Measurements from ENCODE around the gene CORIN. TPM values are rescaled to one million over a fixed set of nuclear protein-coding genes. Genes with fewer than 3 reads are reported as not detected.

CORIN gene
- total and polyA plus RNA-seq, 2 donors (not counting 3 experiments of a cell fraction or from before 2014, with no cell fraction given) = 0.07 to 0.40 TPM

DNA sequence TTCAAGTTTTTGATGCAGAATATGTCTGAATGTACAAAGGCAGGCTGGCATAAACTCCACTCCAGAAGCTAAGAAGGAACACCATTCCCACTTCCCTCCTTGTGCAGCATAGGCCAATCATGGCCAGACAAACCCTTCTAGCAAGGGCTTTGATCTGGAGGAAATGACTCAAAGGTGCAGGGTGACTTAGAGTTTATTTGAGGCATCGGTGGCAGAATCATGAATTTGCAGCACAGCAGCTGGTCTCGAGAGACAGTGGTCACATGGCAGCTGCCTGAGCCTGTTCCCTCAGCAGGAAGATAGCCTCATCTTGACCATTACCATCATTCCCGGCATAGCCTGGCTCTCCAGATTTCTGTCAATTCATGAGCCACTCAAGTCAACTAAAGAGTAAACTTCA lies 198.3 kb downstream of the CORIN start:
- no TSS peak for BruUV-seq (replicated peaks)
- peak; percentile 48 for FAIRE-seq
- no peaks in the 10 kb centered on the region for H3K36me3 ChIP-seq (ENCODE audit: control insufficient read depth in 2 of 2, extremely low read depth in 1 of 2, insufficient read depth in 2 of 2, low read length in 2 of 2)

More for the DNA sequence above, 198.3 kb downstream of the CORIN start:
- dilution Hi-C loops (cut with MboI; ENCODE audit: extremely low pct_ligation_motif_present, low sequenced_read_pairs) (no loop called here), intact Hi-C loops (cut with micrococcal nuclease) (no loop called here)
- no peak overlapping the region for H3K9ac ChIP-seq (replicated peaks; ENCODE audit: extremely low read depth, insufficient read depth, low read length)
- H3K27me3 ChIP-seq (ENCODE audit: control insufficient read depth in 2 of 2, insufficient read depth in 2 of 2, low read length in 2 of 2) = no peaks in the 10 kb centered on the region
- H3K4me1 ChIP-seq (ENCODE audit: control insufficient read depth, extremely low read depth, insufficient read depth, low read length) = no peaks in the 10 kb centered on the region
- ChIA-PET POLR2A (no interaction called here), CTCF (no interaction called here)
- H4K20me1 ChIP-seq (replicated peaks; ENCODE audit: control insufficient read depth, extremely low read depth, insufficient read depth, low read length) = no peaks in the 10 kb centered on the region
- H2AFZ ChIP-seq (ENCODE audit: low read depth, low read length) = no peak overlapping the region
- no peak for TF ChIP-seq JUN (IDR thresholded peaks at IDR 0.05; ENCODE audit: borderline replicate concordance, insufficient read depth, insufficient read length, low read depth)
- TF ChIP-seq, protein P1, sequence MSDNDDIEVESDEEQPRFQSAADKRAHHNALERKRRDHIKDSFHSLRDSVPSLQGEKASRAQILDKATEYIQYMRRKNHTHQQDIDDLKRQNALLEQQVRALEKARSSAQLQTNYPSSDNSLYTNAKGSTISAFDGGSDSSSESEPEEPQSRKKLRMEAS (IDR thresholded peaks at IDR 0.05; ENCODE audit: insufficient read depth, insufficient read length) = no peak
- no peak for TF ChIP-seq MYC (IDR thresholded peaks at IDR 0.05; ENCODE audit: low read depth, low read length)
- TF ChIP-seq GATA2 (IDR thresholded peaks at IDR 0.05; ENCODE audit: insufficient read depth, insufficient read length, low read depth, low read length) = no peak
- no peak for TF ChIP-seq POLR2AphosphoS5 (IDR thresholded peaks at IDR 0.05; ENCODE audit: insufficient read depth, low read depth, low read length)
- no peak for TF ChIP-seq CTCF (IDR thresholded peaks at IDR 0.05; ENCODE audit: extremely low read depth in 1 of 2, insufficient read depth in 1 of 2, low read depth in 1 of 2, low read length in 2 of 2)
- TF ChIP-seq POLR2A (IDR thresholded peaks at IDR 0.05; ENCODE audit: low read depth, low read length) = no peak
- TF ChIP-seq EZH2 (IDR thresholded peaks at IDR 0.05; ENCODE audit: borderline replicate concordance, low read depth, low read length, severe bottlenecking) = no peak
- no peak for TF ChIP-seq FOS (IDR thresholded peaks at IDR 0.05; ENCODE audit: borderline replicate concordance, insufficient read depth, low read length)
- peak; percentile 8 for DNase-seq (ENCODE audit: low read depth, low spot score)
- no peaks in the 10 kb centered on the region for H3K9me1 ChIP-seq (replicated peaks; ENCODE audit: control insufficient read depth, extremely low read depth, insufficient read depth, low read length)
- no peaks in the 10 kb centered on the region for H3K79me2 ChIP-seq (ENCODE audit: control insufficient read depth, insufficient read depth, low read length)
- H3K9me3 ChIP-seq (replicated peaks; ENCODE audit: control insufficient read depth, insufficient read depth, low read length) = no peaks in the 10 kb centered on the region
- H3K4me2 ChIP-seq (ENCODE audit: insufficient read depth, low read length) = no peak overlapping the region
- H3K27ac ChIP-seq (ENCODE audit: insufficient read depth, low read depth, low read length) = no peak overlapping the region
- no peak overlapping the region for H3K4me3 ChIP-seq (replicated peaks in 1 of 3; ENCODE audit: insufficient read depth in 1 of 3, low read depth in 1 of 3, low read length in 3 of 3)
